Heart left ventricle (tissue), 16 donors: ENCODE data around the gene SOHLH1. TPM values are rescaled to one million over a fixed set of nuclear protein-coding genes. Genes with fewer than 3 reads are reported as not detected.

Experiments used
- ATAC-seq, 4 donors: fragments of 200-7000 bp; cut with Tn5 transposase; one replicate each; pipeline ENCODE4 v1.9.1; 2020 to 2022; ENCODE audit warnings: moderate library complexity in 4 of 4, mild to moderate bottlenecking in 3 of 4, moderate number of reproducible peaks in 1 of 4
- DNase-seq, 5 donors: peaks; one replicate each; pipeline ENCODE4 v3.0.0-alpha.2; 2020
- H3K27ac ChIP-seq, 12 donors: fragments of 200-600 bp; sonication (generic) in 4 of 12; one replicate each; pipeline versions ENCODE4 v1.5.0 to v1.8.0; 2016 to 2022; ENCODE audit warnings: mild to moderate bottlenecking in 2 of 12
- H3K27me3 ChIP-seq, 9 donors: fragments of 200-600 bp; sonication (generic) in 2 of 9; one replicate each; pipeline versions ENCODE4 v1.5.1 to v1.8.0; 2016 to 2022; ENCODE audit warnings: mild to moderate bottlenecking in 3 of 9
- H3K36me3 ChIP-seq, 9 donors: fragments of 200-600 bp; sonication (generic) in 2 of 9; one replicate each; pipeline versions ENCODE4 v1.5.0 to v1.8.0; 2018 to 2022; ENCODE audit warnings: mild to moderate bottlenecking in 2 of 9
- H3K4me1 ChIP-seq, 12 donors: fragments of 200-600 bp; sonication (generic) in 4 of 12; one replicate each; pipeline versions ENCODE4 v1.5.0 to v1.8.0; 2016 to 2022; ENCODE audit warnings: mild to moderate bottlenecking in 3 of 12
- H3K4me3 ChIP-seq, 12 donors: fragments of 200-600 bp; sonication (generic) in 4 of 12; one replicate each; pipeline versions ENCODE4 v1.5.0 to v1.8.0; 2017 to 2022; ENCODE audit warnings: mild to moderate bottlenecking in 9 of 12, moderate library complexity in 4 of 12
- H3K9me3 ChIP-seq, 12 donors: fragments of 200-600 bp; sonication (generic) in 4 of 12; one replicate each; pipeline versions ENCODE4 v1.5.0 to v1.8.0; 2016 to 2022; ENCODE audit warnings: mild to moderate bottlenecking in 1 of 12
- CTCF ChIP-seq, 12 donors: fragments of 200-600 bp; sonication (generic) in 4 of 12; IDR thresholded peaks; one replicate each; pipeline versions ENCODE4 v1.5.0 to v1.8.0; 2018 to 2022; ENCODE audit warnings: antibody characterized with exemption in 12 of 12, mild to moderate bottlenecking in 5 of 12
- POLR2A ChIP-seq, 2 donors: fragments of 450-650 bp; IDR thresholded peaks; one replicate each; pipeline ENCODE4 v1.6.1; 2017; ENCODE audit warnings: antibody characterized with exemption in 2 of 2, mild to moderate bottlenecking in 2 of 2, moderate library complexity in 2 of 2
- WGBS, 4 donors: extraction: QIAGEN DNeasy Blood & Tissue Kit in 2 of 4; methylation state at CpG; one replicate each; pipeline versions ENCODE4 v1.1.5 to v1.1.7; 2013 to 2018; 5-methylcytosine and 5-hydroxymethylcytosine counted together
- intact Hi-C, 10 donors: fragments of 100-400 bp; cut with DNase I; formaldehyde crosslinking; loops; one replicate each; pipeline versions ENCODE4 v1.11.1 to v1.14.2; 2022
- polyA plus RNA-seq, 2 donors: library from polyadenylated mRNA; stranded (reverse); fragments of 200-250 nt; gene quantifications; one replicate each; pipeline ENCODE4 v1.2.3, GENCODE V29; 2013
- total RNA-seq, 9 donors: library from RNA; depleted of rRNA in 2 of 9; stranded (reverse); fragments of >200 nt in 2 of 9; fragmentation: NEBNext Ultra II Directional in 3 of 9; extraction: Animal tissue kit (Norgen Biotek cat#: 25700) in 3 of 9; gene quantifications; one replicate each; pipeline versions ENCODE4 v1.1.0 to v1.2.4, GENCODE V29; 2016 to 2023
- donor health status: ischemic (EF 13 %, LVEDD 7.1; RV severe dilation, severe dysfunction).
- donor health status: healthy with polysubstance abuse.
- donor health status: DM: no; HTN: yes; CAD: no.
- donor health status: DM: no; HTN: no; CAD: no.
- donor health status: ischemic (EF 25% LVEDD 6.9; RV normal size, moderate dysfunction).
- donor health status: ischemic (EF 25% LVEDD 5.7; RV mildly dilated, moderate dysfunction).
- donor health status: healthy.
- donor health status: DM: yes; HTN: yes; CAD: no.
- donor health status: ischemic (EF 35%, LVEDD 5.7; RV mildly dilated, moderate dysfunction).
- donor health status: nonischemic (EF 11% LVEDD 7.7; RV severe dilation, severe dysfunction).
- donor health status: DM: yes; HTN: yes; CAD: no.
- donor health status: PGD.
- donor health status: ischemic (EF 29% LVEDD 5.4; RV normal size, mild dysfunction).
- donor health status: nonischemic (EF 23%, LVEDD 6.1; RV moderate dilation, normal function).

Gene SOHLH1
- total and polyA plus RNA-seq, 11 donors, result not detected

GRCh38 chr9:135726138-135726853 is 27.0 kb upstream of the SOHLH1 start:
- no peaks in the 10 kb centered on the region for H3K36me3 ChIP-seq
- no peak overlapping the region for H3K27ac ChIP-seq
- TF ChIP-seq CTCF (IDR thresholded peaks at IDR 0.05), result no peak
- DNase-seq (no peak), ATAC-seq (no peak)
- intact Hi-C loops, result no loop called here
- no peak overlapping the region for H3K4me3 ChIP-seq
- WGBS, 4 donors, result 64 to 81% (median 69%) methylated on average over 9 to 16 of the region's 16 CpGs
- H3K9me3 ChIP-seq, result peaks cover 0 to 8% (median 2%) of the 10 kb centered on the region in 12 donors
- H3K27me3 ChIP-seq, result peaks cover 0 to 17% (median 0%) of the 10 kb centered on the region in 9 donors
- H3K4me1 ChIP-seq, result no peaks in the 10 kb centered on the region

GRCh38 chr9:135724186-135724787 is 25.0 kb upstream of the SOHLH1 start:
- 62 to 69% (median 67%) methylated on average over 14 to 16 of the region's 16 CpGs for WGBS, 4 donors
- DNase-seq, result no peak
- TF ChIP-seq POLR2A (IDR thresholded peaks at IDR 0.05) (no peak), CTCF (IDR thresholded peaks at IDR 0.05) (no peak)
- no peak overlapping the region for H3K27ac ChIP-seq
- no peaks in the 10 kb centered on the region for H3K4me1 ChIP-seq
- peaks cover 0 to 36% (median 2%) of the 10 kb centered on the region in 9 donors for H3K27me3 ChIP-seq
- intact Hi-C loops, result no loop called here
- ATAC-seq, result peak in 1 of 4 donors; percentile 28
- H3K4me3 ChIP-seq, result no peak overlapping the region
- no peaks in the 10 kb centered on the region for H3K9me3 ChIP-seq
- H3K36me3 ChIP-seq, result no peaks in the 10 kb centered on the region

- no peak overlapping the region for H3K4me3 ChIP-seq
- ATAC-seq (no peak), DNase-seq (no peak)
- TF ChIP-seq POLR2A (IDR thresholded peaks at IDR 0.05) (no peak), CTCF (IDR thresholded peaks at IDR 0.05) (no peak)
- no peaks in the 10 kb centered on the region for H3K4me1 ChIP-seq
- no peaks in the 10 kb centered on the region for H3K9me3 ChIP-seq
- H3K27me3 ChIP-seq, result peaks cover 0 to 55% (median 10%) of the 10 kb centered on the region in 9 donors
- WGBS, 4 donors, result 76 to 84% (median 79%) methylated on average over 16 to 18 of the region's 18 CpGs
- no peaks in the 10 kb centered on the region for H3K36me3 ChIP-seq
- intact Hi-C loops, result no loop called here
- H3K27ac ChIP-seq, result no peak overlapping the region
Measured at GRCh38 chr9:135722365-135722764, 23.1 kb upstream of the SOHLH1 start.

- Histone ChIP-seq H3K27ac (no peak overlapping the region), H3K36me3 (no peaks in the 10 kb centered on the region), H3K4me3 (no peak overlapping the region), H3K4me1 (peaks cover 0 to 6% (median 0%) of the 10 kb centered on the region in 12 donors), H3K27me3 (peaks cover 16 to 68% (median 26%) of the 10 kb centered on the region in 9 donors), H3K9me3 (no peaks in the 10 kb centered on the region)
- DNase-seq, result no peak
- TF ChIP-seq POLR2A (IDR thresholded peaks at IDR 0.05) (no peak), CTCF (IDR thresholded peaks at IDR 0.05) (no peak)
- WGBS, 4 donors, result 62 to 80% (median 75%) methylated on average over 1 to 9 of the region's 9 CpGs
- ATAC-seq, result no peak
- intact Hi-C loops, result no loop called here
Measured at GRCh38 chr9:135719472-135719871, 20.2 kb upstream of the SOHLH1 start.
